Stimulated activated naive CD4-positive, alpha-beta T cell treated with Interleukin-2 at 50 U/mL for 16 hours (primary cell): Measurements from ENCODE around the gene NPY1R.

Experiments used
- DNase-seq: peaks from one replicate; lab custom pipeline; 2025; lab: John Stamatoyannopoulos, UW

Gene NPY1R

GRCh38 chr4:163332526-163333406 lies at the start of gene NPY1R:
Gene NPY1R, minus strand, starts transcription at chr4:163332596. Its CDS starts 6,042 bp downstream, at chr4:163326554.
- DNase-seq = no peak

GRCh38 chr4:163380703-163381102 lies 48.3 kb upstream of the NPY1R start:
- DNase-seq = no peak

GRCh38 chr4:163378661-163379060 lies 46.3 kb upstream of the NPY1R start:
- no peak for DNase-seq

- DNase-seq = no peak
Measured at GRCh38 chr4:163372029-163372428, 39.6 kb upstream of the NPY1R start.

GRCh38 chr4:163367651-163368050 lies 35.3 kb upstream of the NPY1R start:
- DNase-seq = no peak

- DNase-seq = no peak
Measured at GRCh38 chr4:163356104-163356503, 23.7 kb upstream of the NPY1R start.

GRCh38 chr4:163353054-163353453 lies 20.7 kb upstream of the NPY1R start:
- DNase-seq = no peak

GRCh38 chr4:163350672-163351071 lies 18.3 kb upstream of the NPY1R start:
- DNase-seq = no peak

GRCh38 chr4:163344147-163345125 lies 12.0 kb upstream of the NPY1R start:
- no peak for DNase-seq

- DNase-seq = no peak
Measured at GRCh38 chr4:163343604-163344146, 11.3 kb upstream of the NPY1R start, which contains the start of gene NPY5R. Gene NPY5R, plus strand, starts transcription at chr4:163343892. Its CDS starts 6,382 bp downstream, at chr4:163350274.

GRCh38 chr4:163335384-163335783 lies 3.0 kb upstream of the NPY1R start:
- no peak for DNase-seq

GRCh38 chr4:163331629-163332376 lies 593 bp downstream of the NPY1R start:
- no peak for DNase-seq

- no peak for DNase-seq
Measured at GRCh38 chr4:163330916-163331628, 1.3 kb downstream of the NPY1R start.

- no peak for DNase-seq
Measured at GRCh38 chr4:163317110-163317509, 15.3 kb downstream of the NPY1R start.

GRCh38 chr4:163309466-163309865 lies 22.9 kb downstream of the NPY1R start:
- DNase-seq = no peak

- DNase-seq = no peak
Measured at GRCh38 chr4:163303069-163303468, 29.3 kb downstream of the NPY1R start.

- DNase-seq = no peak
Measured at GRCh38 chr4:163300445-163300844, 32.0 kb downstream of the NPY1R start.

GRCh38 chr4:163295138-163295537 lies 37.3 kb downstream of the NPY1R start:
- no peak for DNase-seq

GRCh38 chr4:163284304-163284703 lies 48.1 kb downstream of the NPY1R start:
- no peak for DNase-seq

GRCh38 chr4:163280703-163281519 lies 51.5 kb downstream of the NPY1R start:
- DNase-seq = no peak
